Activated T-cell treated with anti-CD3 and anti-CD28 coated beads, Interleukin-2, amount 50 U/mL, for 24 hours (primary cell): ENCODE measurements around the gene GOLGA2.

ENCODE experiments used
- DNase-seq: peaks from one replicate; pipeline ENCODE4 v3.0.0-alpha.2; 2020
- H3K27ac Mint-ChIP-seq: 2 replicates; pipeline ENCODE4 v1.8.0; 2020; ENCODE audit warnings: mild to moderate bottlenecking, mixed read lengths
- H3K27me3 Mint-ChIP-seq: 2 replicates; pipeline ENCODE4 v1.8.0; 2020; ENCODE audit warnings: mixed read lengths
- H3K36me3 Mint-ChIP-seq: 2 replicates; pipeline ENCODE4 v1.8.0; 2020; ENCODE audit warnings: low read depth, mixed read lengths
- H3K4me1 Mint-ChIP-seq: 2 replicates; pipeline ENCODE4 v1.8.0; 2020; ENCODE audit warnings: low read depth, mixed read lengths
- H3K4me3 Mint-ChIP-seq: 2 replicates; pipeline ENCODE4 v1.8.0; 2020; ENCODE audit warnings: mild to moderate bottlenecking, moderate library complexity, mixed read lengths
- H3K9me3 Mint-ChIP-seq: 2 replicates; pipeline ENCODE4 v1.8.0; 2020; ENCODE audit warnings: mixed read lengths

GOLGA2 gene

DNA sequence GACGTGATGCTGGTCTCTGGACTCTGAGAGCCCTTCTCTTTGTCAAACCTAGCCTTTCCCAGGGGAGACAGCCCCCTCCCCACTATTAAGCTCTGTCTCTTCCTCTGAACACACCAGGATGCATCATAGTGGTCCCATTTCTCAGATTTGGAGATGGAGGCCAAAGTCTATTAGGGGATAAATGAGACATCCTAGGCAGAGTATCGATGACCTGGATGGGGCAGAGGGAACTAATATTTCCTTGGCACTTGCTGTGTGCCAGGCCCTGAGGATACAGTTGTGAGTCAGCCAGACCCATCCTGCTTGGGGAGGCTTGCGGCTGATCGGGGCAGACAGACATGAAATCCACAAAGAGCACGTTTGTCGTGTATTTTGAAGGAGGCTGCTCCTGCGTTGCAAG lies 67.4 kb downstream of the GOLGA2 start:
- Mint-ChIP-seq H3K4me1 (peaks cover 4% of the 10 kb centered on the region), H3K9me3 (no peaks in the 10 kb centered on the region), H3K27me3 (peaks cover 13% of the 10 kb centered on the region), H3K4me3 (no peak overlapping the region), H3K36me3 (no peaks in the 10 kb centered on the region), H3K27ac (no peak overlapping the region)
- no peak for DNase-seq

GRCh38 chr9:128206916-128207910 lies 68.6 kb downstream of the GOLGA2 start:
- peaks cover 13% of the 10 kb centered on the region for H3K27me3 Mint-ChIP-seq

DNA sequence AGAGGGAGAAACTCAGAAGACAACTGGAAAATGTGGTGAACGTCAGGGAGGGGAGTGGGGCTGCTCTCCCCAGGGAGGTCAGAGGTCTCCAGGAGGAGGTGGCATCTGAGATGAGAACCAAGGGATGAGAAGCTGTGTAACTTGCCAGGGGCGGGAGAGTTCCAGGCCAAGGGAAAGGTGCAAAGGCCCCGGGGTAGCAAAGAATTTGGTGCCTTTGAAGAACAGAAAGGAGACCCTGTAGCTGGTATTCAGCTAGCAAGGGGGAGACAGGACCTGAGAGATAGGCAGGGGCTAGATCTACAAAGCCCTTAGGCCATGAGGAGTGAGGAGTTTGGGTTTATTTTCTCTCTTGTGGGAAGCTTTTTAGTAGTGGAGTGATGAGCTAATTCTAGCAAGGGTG lies 69.3 kb downstream of the GOLGA2 start:
- H3K27ac Mint-ChIP-seq: no peak overlapping the region

More at GRCh38 chr9:128206916-128207910, 68.6 kb downstream of the GOLGA2 start:
- H3K9me3 Mint-ChIP-seq: no peaks in the 10 kb centered on the region
- H3K36me3 Mint-ChIP-seq: no peaks in the 10 kb centered on the region
- peaks cover 13% of the 10 kb centered on the region for H3K4me1 Mint-ChIP-seq
- H3K27ac Mint-ChIP-seq: no peak overlapping the region
- DNase-seq: no peak
- no peak overlapping the region for H3K4me3 Mint-ChIP-seq

More for the DNA sequence above, 69.3 kb downstream of the GOLGA2 start:
- H3K4me3 Mint-ChIP-seq: no peak overlapping the region
- no peak for DNase-seq
- no peaks in the 10 kb centered on the region for H3K36me3 Mint-ChIP-seq
- H3K9me3 Mint-ChIP-seq: no peaks in the 10 kb centered on the region
- H3K4me1 Mint-ChIP-seq: peaks cover 19% of the 10 kb centered on the region
- peaks cover 13% of the 10 kb centered on the region for H3K27me3 Mint-ChIP-seq
